Endothelial cell of umbilical vein (primary cell): ENCODE measurements around the gene NLE1. TPM values are rescaled to one million over a fixed set of nuclear protein-coding genes. Genes with fewer than 3 reads are reported as not detected.

Source experiments
- BruUV-seq: library from RNA; stranded (reverse); fragments of 400-500 nt; replicated peaks from 2 replicates; lab custom pipeline; 2021; lab: Mats Ljungman, UMichigan
- CTCF ChIA-PET: fragments of 300-600, 350-600 bp; sonication (Branson Sonifier 250); formaldehyde crosslinking; loops from one replicate; lab custom pipeline; 2021; ENCODE audit warnings: antibody characterized with exemption, inconsistent platforms; lab: Charles Lee
- POLR2A ChIA-PET: fragments of 300-600, 350-600 bp; sonication (Branson Sonifier 250); formaldehyde crosslinking; loops from one replicate; lab custom pipeline; 2021; ENCODE audit warnings: antibody characterized with exemption, inconsistent platforms; lab: Charles Lee
- DNase-seq: peaks from one replicate; pipeline ENCODE4 v3.0.0-alpha.2; 2011; ENCODE audit warnings: low read depth, low spot score
- FAIRE-seq: peaks from 2 replicates; lab custom pipeline; 2011; peaks lifted over from hg19 to GRCh38; lab: Jason Lieb, UNC
- H2AFZ ChIP-seq: 2 replicates; pipeline ENCODE4 v1.6.0; 2012; ENCODE audit warnings: low read depth, low read length, control low read depth, inconsistent platforms
- H3K27ac ChIP-seq: 2 replicates; pipeline ENCODE4 v1.5.1; 2011; ENCODE audit warnings: low read depth, mild to moderate bottlenecking, control low read depth, low read length, moderate library complexity; ENCODE audit not compliant: insufficient read depth
- H3K27me3 ChIP-seq, 2 experiments: 2 replicates each; pipeline versions ENCODE4 v1.6.0 to v1.6.1; 2011; ENCODE audit warnings: low read length in 2 of 2, mixed read lengths in 1 of 2; ENCODE audit not compliant: control insufficient read depth in 2 of 2, insufficient read depth in 2 of 2
- H3K36me3 ChIP-seq, 2 experiments: 2 replicates in 1 of 2; 3 replicates in 1 of 2; pipeline ENCODE4 v1.5.1; 2011; ENCODE audit warnings: low read length in 2 of 2, mild to moderate bottlenecking in 1 of 2, moderate library complexity in 1 of 2; ENCODE audit not compliant: control insufficient read depth in 2 of 2, insufficient read depth in 2 of 2; ENCODE audit errors: extremely low read depth in 1 of 2
- H3K4me1 ChIP-seq: 3 replicates; pipeline ENCODE4 v1.5.1; 2011; ENCODE audit warnings: mild to moderate bottlenecking, low read length; ENCODE audit not compliant: control insufficient read depth, insufficient read depth; ENCODE audit errors: extremely low read depth
- H3K4me2 ChIP-seq: 2 replicates; pipeline ENCODE4 v1.6.1; 2011; ENCODE audit warnings: low read length, control low read depth, mixed read lengths; ENCODE audit not compliant: insufficient read depth
- H3K4me3 ChIP-seq, 3 experiments: fragments of 200-600 bp in 1 of 3; sonication (generic), shearing (Covaris generic) in 1 of 3; replicated peaks in 1 of 3; 2 replicates each; pipeline ENCODE4 v1.5.1; 2011 to 2016; ENCODE audit warnings: control low read depth in 3 of 3, low read length in 3 of 3, mild to moderate bottlenecking in 2 of 3, inconsistent platforms in 1 of 3, low read depth in 1 of 3, moderate library complexity in 1 of 3; ENCODE audit not compliant: insufficient read depth in 1 of 3
- H3K79me2 ChIP-seq: 2 replicates; pipeline ENCODE4 v1.6.0; 2012; ENCODE audit warnings: low read length, inconsistent platforms; ENCODE audit not compliant: control insufficient read depth, insufficient read depth
- H3K9ac ChIP-seq: replicated peaks from 2 replicates; pipeline ENCODE3; 2011; ENCODE audit warnings: low read length, control low read depth; ENCODE audit not compliant: insufficient read depth; ENCODE audit errors: extremely low read depth
- H3K9me1 ChIP-seq: replicated peaks from 3 replicates; pipeline ENCODE4 v1.6.0; 2011; ENCODE audit warnings: mild to moderate bottlenecking, low read length; ENCODE audit not compliant: control insufficient read depth, insufficient read depth; ENCODE audit errors: extremely low read depth
- H3K9me3 ChIP-seq: replicated peaks from 2 replicates; pipeline ENCODE4 v1.5.1; 2012; ENCODE audit warnings: low read length, inconsistent platforms; ENCODE audit not compliant: control insufficient read depth, insufficient read depth
- H4K20me1 ChIP-seq: replicated peaks from 2 replicates; pipeline ENCODE3; 2011; ENCODE audit warnings: mild to moderate bottlenecking, low read length; ENCODE audit not compliant: control insufficient read depth, insufficient read depth; ENCODE audit errors: extremely low read depth
- EZH2 ChIP-seq: IDR thresholded peaks from 2 replicates; pipeline ENCODE4 v1.6.1; 2012; ENCODE audit warnings: borderline replicate concordance, low read depth, mild to moderate bottlenecking, moderate library complexity, low read length, inconsistent platforms; ENCODE audit not compliant: severe bottlenecking
- FOS ChIP-seq: IDR thresholded peaks from 2 replicates; pipeline ENCODE4 v1.6.1; 2011; ENCODE audit warnings: mild to moderate bottlenecking, low read length, moderate library complexity, borderline replicate concordance; ENCODE audit not compliant: insufficient read depth
- GATA2 ChIP-seq: IDR thresholded peaks from 2 replicates; pipeline ENCODE4 v1.7.0; 2011; ENCODE audit warnings: low read depth, mild to moderate bottlenecking, moderate library complexity, mixed read lengths, low read length; ENCODE audit not compliant: insufficient read length, insufficient read depth
- JUN ChIP-seq: IDR thresholded peaks from 2 replicates; pipeline ENCODE4 v1.6.1; 2011; ENCODE audit warnings: borderline replicate concordance, low read depth; ENCODE audit not compliant: insufficient read length, insufficient read depth
- MAX ChIP-seq: IDR thresholded peaks from 2 replicates; pipeline ENCODE4 v1.6.1; 2011; ENCODE audit not compliant: insufficient read depth, insufficient read length
- MYC ChIP-seq: IDR thresholded peaks from one replicate; pipeline ENCODE4 v1.6.1; 2011; ENCODE audit warnings: mild to moderate bottlenecking, low read depth, low read length
- POLR2A ChIP-seq: IDR thresholded peaks from 2 replicates; pipeline ENCODE4 v1.6.1; 2012; ENCODE audit warnings: low read depth, mild to moderate bottlenecking, control low read depth, low read length
- POLR2AphosphoS5 ChIP-seq: IDR thresholded peaks from 2 replicates; pipeline ENCODE4 v1.6.1; 2012; ENCODE audit warnings: low read depth, mild to moderate bottlenecking, control low read depth, low read length, moderate library complexity; ENCODE audit not compliant: insufficient read depth
- dilution Hi-C: fragments of 300-500 bp; cut with MboI; formaldehyde crosslinking; loops from one replicate; pipeline ENCODE4 v1.15.0; 2019; ENCODE audit warnings: low sequenced_read_pairs; ENCODE audit not compliant: extremely low pct_ligation_motif_present
- intact Hi-C: fragments of 100-400 bp; cut with micrococcal nuclease; formaldehyde crosslinking; loops from one replicate; pipeline ENCODE4 v1.10.0; 2022
- polyA plus RNA-seq, 4 experiments: library from polyadenylated mRNA; depleted of rRNA in 3 of 4; stranded (reverse) in 3 of 4; unstranded in 1 of 4; fragments of >200 nt; gene quantifications; 2 replicates each; pipeline versions ENCODE4 v1.2.1 to v1.2.3, GENCODE V29; 2011 to 2012; ENCODE audit warnings: missing spikeins in 1 of 4
- total RNA-seq: library from RNA; stranded (reverse); gene quantifications from 2 replicates; pipeline ENCODE4 v1.2.3, GENCODE V29; 2021
- TF ChIP-seq, protein P1 (sequence below), 2 donors: IDR thresholded peaks; 1 replicate in 1 of 2; 2 replicates in 1 of 2; pipeline ENCODE4 v1.5.1; 2011; ENCODE audit warnings: low read length in 2 of 2, mild to moderate bottlenecking in 2 of 2, moderate library complexity in 2 of 2, control low read depth in 1 of 2, inconsistent platforms in 1 of 2, low read depth in 1 of 2; ENCODE audit not compliant: insufficient read depth in 1 of 2; ENCODE audit errors: extremely low read depth in 1 of 2

Gene NLE1
- total and polyA plus RNA-seq, 2 donors (not counting 3 experiments of a cell fraction or from before 2014, with no cell fraction given): 19.1 to 22.8 TPM

- H3K36me3 ChIP-seq: peaks cover 16 to 49% of the 10 kb centered on the region in 2 experiments
- no peak for TF ChIP-seq GATA2
- TF ChIP-seq POLR2A: no peak
- TF ChIP-seq FOS: no peak
- no peak for TF ChIP-seq MAX
- TF ChIP-seq MYC: no peak
- TF ChIP-seq, protein P1, sequence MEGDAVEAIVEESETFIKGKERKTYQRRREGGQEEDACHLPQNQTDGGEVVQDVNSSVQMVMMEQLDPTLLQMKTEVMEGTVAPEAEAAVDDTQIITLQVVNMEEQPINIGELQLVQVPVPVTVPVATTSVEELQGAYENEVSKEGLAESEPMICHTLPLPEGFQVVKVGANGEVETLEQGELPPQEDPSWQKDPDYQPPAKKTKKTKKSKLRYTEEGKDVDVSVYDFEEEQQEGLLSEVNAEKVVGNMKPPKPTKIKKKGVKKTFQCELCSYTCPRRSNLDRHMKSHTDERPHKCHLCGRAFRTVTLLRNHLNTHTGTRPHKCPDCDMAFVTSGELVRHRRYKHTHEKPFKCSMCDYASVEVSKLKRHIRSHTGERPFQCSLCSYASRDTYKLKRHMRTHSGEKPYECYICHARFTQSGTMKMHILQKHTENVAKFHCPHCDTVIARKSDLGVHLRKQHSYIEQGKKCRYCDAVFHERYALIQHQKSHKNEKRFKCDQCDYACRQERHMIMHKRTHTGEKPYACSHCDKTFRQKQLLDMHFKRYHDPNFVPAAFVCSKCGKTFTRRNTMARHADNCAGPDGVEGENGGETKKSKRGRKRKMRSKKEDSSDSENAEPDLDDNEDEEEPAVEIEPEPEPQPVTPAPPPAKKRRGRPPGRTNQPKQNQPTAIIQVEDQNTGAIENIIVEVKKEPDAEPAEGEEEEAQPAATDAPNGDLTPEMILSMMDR (IDR thresholded peaks at IDR 0.05; ENCODE audit: extremely low read depth in 1 of 2, insufficient read depth in 1 of 2, low read depth in 1 of 2, low read length in 2 of 2): no peak
- TF ChIP-seq EZH2: no peak
- TF ChIP-seq JUN: no peak
- no peak for TF ChIP-seq POLR2AphosphoS5
- CTCF ChIA-PET: no interaction called here
These were observed 9.1 kb downstream of the NLE1 start for GRCh38 chr17:35132816-35133550.

More at GRCh38 chr17:35132816-35133550, 9.1 kb downstream of the NLE1 start:
- H3K4me2 ChIP-seq: no peak overlapping the region
- DNase-seq: no peak
- H3K79me2 ChIP-seq: no peaks in the 10 kb centered on the region
- H3K4me1 ChIP-seq: no peaks in the 10 kb centered on the region
- H2AFZ ChIP-seq: no peak overlapping the region
- no peaks in the 10 kb centered on the region for H3K27me3 ChIP-seq
- intact Hi-C loops: no loop called here
- FAIRE-seq: no peak
- H3K4me3 ChIP-seq: no peak overlapping the region
- no TSS peak for BruUV-seq
- no peak overlapping the region for H3K9ac ChIP-seq
- POLR2A ChIA-PET: no interaction called here
- no peaks in the 10 kb centered on the region for H3K9me3 ChIP-seq
- H4K20me1 ChIP-seq: no peaks in the 10 kb centered on the region
- H3K27ac ChIP-seq: no peak overlapping the region
- no peaks in the 10 kb centered on the region for H3K9me1 ChIP-seq
- dilution Hi-C loops: no loop called here
